NCI-H526 (cell line): ENCODE measurements around the gene ZFR.
A peak's percentile ranks its signal among the peaks of the same experiment; 100 is the strongest.
"Not testable (repeated sequence)": the region's sequence is repeated elsewhere in the genome, so short reads cannot be mapped to it uniquely, and the experiment has no call there.

ENCODE experiments used
- DNase-seq, 2 experiments: peaks; one replicate each; lab custom pipeline; 2025; lab: John Stamatoyannopoulos, UW

Gene ZFR

DNA sequence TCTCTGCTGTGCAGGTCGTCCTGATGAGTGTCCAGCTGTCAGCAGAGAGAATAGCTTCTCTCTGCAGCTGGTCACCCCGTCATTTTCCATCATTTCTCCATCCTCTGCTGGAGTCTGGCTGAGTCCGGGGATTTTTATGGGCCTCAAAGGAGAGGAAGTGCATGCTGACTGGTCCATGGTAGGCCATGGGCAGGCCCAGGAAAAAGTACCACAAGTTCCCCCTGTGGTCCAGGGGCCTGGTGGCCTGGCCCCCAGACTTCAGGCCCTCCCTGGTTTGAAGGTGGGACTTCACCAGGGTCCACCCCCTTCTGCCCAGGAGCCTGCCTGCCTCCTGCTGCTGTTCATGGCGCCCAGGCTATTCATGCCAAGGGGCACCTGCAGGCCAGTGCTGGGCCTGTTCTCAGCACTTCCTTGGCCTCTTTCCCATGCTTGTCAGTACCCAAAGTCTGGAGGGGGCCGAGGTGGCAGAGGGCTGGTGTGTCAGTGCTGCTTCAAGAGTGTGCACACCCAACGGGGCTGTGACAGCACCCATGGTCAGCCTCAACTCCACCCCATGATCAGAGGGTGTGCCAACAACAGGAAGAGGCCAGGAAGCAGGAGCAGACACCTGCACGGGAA is 124.5 kb downstream of the ZFR start:
- DNase-seq = no peak

DNA sequence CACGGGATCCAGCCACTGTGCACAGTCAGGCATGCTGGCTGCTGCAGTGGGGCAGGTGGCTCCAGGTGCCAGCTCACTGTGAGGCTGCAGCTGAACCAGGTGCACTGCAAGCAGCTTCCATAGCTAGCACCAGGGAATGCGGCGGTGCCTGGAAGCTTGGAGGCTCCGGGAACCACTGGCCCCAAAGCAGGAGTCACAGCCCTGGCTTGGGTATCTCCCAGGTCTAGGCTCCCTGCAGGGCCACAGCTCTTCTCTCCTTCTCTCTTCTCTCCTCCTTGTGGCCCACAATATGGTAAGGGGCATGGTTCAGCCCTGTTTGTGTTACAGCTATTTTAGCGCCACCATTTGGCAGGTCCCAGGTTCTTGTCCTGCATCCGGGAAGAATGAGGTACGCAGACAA is 125.1 kb downstream of the ZFR start:
- peak in 1 of 2 experiments; percentile 37 for DNase-seq

- no peak for DNase-seq
These were observed 127.5 kb downstream of the ZFR start for GRCh38 chr5:32317041-32317440.

DNA sequence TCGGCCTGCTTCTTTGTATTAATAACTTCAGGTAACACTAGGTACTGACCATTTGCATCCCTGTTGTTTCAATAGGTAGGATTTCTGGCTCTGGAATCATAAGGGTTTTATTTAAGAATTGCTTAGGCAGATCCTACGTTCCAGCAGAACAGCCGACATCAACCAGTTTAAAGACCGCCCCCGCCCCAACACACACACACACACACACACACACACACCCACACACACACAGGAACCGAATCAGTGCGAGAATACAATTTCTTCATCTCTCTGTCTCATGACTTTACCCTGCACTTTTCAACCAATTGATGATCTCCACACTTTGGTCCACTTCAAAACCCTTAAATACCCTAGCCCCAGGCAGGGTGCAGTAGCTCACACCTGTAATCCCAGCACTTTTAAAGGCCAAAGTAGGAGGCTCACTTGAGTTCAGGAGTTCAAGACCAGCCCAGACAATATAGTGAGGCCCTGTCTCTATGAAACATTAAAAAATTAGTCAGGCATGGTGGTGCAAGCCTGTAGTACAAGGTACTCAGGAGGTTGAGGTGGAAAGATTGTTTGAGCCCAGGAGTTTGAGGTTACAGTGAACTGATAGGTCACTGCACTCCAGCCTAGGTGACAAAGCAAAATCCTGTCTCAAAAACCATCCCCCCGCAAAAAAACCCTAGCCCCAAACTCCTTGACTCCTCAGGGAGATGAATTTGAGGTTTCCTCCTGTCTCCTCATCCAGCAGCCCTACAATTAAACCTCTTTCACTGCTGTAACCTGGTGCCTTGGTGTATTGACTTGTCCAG is 129.1 kb downstream of the ZFR start:
- DNase-seq = no peak

DNA sequence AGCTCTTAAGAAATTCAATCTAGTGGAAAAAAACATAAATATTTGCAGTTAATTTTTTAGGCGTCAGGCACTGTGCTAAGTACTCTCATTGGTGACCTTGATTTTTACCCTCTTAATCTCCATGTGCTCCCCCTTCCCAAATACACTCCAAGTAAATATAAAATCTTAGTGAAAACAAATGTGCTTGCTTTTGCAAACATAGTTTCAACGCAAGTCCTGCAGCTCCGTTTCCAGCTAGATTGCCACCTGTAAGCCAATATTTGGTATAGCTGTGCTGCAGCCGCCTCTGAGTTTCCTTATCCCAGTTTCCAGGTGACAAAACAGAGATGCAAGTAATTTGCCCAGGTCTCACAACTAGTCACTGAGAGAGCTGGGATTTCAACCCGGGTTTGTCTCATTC is 129.9 kb downstream of the ZFR start:
- no peak for DNase-seq

DNA sequence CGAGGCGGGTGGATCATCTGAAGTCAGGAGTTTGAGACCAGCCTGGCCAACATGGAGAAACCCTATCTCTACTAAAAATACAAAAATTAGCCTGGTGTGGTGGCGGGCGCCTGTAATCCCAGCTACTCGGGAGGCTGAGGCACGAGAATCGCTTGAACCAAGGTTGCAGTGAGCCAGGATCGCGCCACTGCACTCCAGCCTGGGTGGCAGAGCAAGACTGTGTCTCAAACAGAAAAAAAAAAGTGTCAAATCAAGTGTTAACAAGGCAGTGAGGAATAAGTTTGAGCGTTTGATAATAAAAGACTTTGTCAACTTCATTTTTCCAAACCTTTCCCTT is 130.4 kb downstream of the ZFR start:
- not testable (repeated sequence) for DNase-seq

DNA sequence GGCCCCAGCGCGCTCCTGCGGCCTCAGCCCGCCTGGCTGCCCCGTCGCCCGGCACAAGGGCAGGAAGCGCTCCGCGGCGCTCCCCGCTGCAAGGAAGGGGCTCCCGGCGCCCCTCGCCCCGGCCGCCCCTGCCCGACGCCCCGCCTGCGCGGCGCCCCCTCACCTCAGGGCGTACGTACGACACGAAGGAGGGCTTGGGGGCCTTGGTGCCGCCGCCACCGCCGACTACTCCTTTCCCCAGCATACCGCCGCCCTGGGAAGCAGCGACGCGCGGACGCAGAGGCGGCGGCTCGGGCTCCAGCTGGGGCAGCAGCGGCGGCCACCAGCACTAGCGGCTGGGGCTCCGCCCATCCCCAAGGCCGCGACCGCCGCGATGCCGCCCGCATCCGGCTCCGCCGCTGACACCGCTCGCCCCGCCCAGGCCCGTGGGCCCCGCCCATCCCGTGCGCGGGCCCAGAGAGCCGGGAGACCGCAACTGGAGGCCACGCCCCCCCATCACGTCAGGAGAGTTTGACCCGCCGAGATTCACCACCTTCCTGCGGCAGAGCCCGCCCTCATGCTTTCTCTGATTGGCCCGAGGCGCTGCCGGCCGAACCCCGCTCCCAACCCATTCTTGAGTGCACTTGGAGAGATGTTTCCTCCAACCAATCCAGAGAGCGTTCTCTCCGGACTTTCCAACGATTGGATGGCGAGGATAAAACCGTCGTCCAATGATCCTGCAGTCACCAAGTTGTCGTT is 131.8 kb downstream of the ZFR start, which contains the start of gene MTMR12:
Gene MTMR12, minus strand, starts transcription at position 345 of the 738 bp plus-strand sequence. Its CDS starts 101 bp downstream, at position 244.
- peak; percentile 100 for DNase-seq

- DNase-seq = peak; percentile 71 to 88
These were observed 132.3 kb downstream of the ZFR start for GRCh38 chr5:32312197-32312594.

DNA sequence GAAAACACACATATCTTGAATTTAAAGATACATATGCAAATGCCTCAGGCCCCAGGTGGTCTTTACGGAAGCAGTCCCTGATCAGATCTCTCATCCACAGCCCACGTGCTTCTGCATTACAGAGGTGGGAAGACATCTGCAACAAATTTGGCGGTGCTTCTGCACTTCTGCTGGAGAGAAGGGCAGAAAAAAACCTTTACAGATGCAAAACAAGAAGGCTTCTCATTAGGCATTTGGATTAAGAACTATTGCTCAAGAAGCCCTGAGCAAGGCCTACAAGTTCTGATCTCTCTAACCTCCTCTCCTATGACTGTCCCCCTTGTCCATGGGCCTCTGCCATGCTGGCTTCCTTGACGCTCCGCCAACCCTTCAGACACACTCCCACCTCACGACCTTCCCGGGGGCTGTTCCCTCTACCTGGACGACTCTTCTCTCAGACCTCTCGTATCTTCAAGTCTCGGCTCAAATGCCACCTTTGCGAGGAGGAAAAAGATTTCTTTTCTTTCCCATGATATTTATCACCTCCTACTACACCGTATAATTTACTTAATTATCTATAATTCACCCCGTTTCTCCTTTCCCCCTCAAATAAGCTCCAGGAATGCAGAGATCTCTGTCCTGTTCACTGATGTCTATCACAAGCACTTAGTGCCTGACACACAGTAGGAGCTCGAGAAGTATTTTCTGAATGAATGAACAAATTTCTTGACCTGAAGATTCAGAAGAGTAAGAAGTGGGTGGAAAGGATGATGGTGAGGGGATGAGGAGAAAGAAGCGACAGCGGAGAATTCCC is 132.9 kb downstream of the ZFR start:
- DNase-seq = peak in 1 of 2 experiments; percentile 62

- DNase-seq = no peak
These were observed 134.8 kb downstream of the ZFR start for GRCh38 chr5:32309761-32310160.

DNA sequence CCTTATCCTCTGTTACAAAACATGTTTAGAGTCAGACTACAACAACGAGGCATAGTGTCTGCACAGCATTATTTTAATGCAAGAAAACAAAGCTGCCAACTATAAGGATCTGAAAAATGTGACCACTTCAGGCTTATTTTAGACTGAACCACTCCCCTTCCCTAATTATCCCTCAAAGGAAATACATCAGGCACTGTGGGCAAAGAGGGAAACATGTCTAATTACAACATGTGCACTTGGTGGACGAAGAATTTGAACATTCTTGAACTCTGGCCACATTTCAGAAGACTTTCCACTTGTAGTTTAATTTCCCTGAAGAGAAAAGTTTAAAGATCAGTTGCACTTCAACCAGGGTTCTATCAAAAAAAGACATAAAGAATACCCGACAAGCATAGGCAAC is 135.6 kb downstream of the ZFR start:
- DNase-seq = no peak

GRCh38 chr5:32307769-32308194 is 136.8 kb downstream of the ZFR start:
- no peak for DNase-seq

DNA sequence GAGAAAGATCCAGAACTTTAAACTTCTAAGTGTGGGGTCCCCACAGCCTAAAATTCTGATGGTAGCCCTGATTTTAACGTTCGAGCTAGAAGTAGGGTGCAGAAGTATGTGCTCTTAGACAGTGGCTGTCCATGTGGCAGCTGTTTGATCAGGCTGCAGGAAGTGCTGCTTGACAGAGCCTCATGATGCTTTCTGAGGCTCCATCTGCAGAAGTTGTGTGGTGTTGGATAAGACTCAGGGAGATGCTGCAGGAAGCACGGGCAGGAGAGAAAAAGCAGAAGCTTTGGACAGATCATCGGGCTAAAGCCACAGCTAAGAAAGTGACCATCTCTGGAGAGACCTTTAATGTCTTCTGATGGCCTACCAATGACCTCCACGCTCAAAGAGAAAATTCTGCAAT is 139.9 kb downstream of the ZFR start:
- DNase-seq = no peak
